Loucy (cell line): ENCODE results near the gene THSD7A.

ENCODE experiments used
- H2AFZ ChIP-seq: fragments of 200-600 bp; sonication (generic); 2 replicates; pipeline ENCODE4 v1.6.0; 2016; ENCODE audit warnings: antibody characterized with exemption, mild to moderate bottlenecking, low read length, moderate library complexity
- H3F3A ChIP-seq: fragments of 200-600 bp; 2 replicates; pipeline ENCODE4 v1.6.0; 2016; ENCODE audit warnings: antibody characterized with exemption, low read depth, mild to moderate bottlenecking
- H3K27me3 ChIP-seq: fragments of 200-600 bp; sonication (generic); 2 replicates; pipeline ENCODE4 v1.6.1; 2014; ENCODE audit warnings: low read length, mild to moderate bottlenecking; ENCODE audit not compliant: insufficient read depth, poor library complexity, severe bottlenecking
- H3K36me3 ChIP-seq: fragments of 200-600 bp; sonication (generic); 2 replicates; pipeline ENCODE4 v1.6.1; 2016; ENCODE audit warnings: low read length; ENCODE audit not compliant: insufficient read depth
- H3K4me1 ChIP-seq: fragments of 200-600 bp; sonication (generic); 2 replicates; pipeline ENCODE4 v1.5.1; 2014; ENCODE audit warnings: low read length, mild to moderate bottlenecking; ENCODE audit not compliant: insufficient read depth, poor library complexity, severe bottlenecking
- H3K4me2 ChIP-seq: fragments of 200-600 bp; sonication (generic); 2 replicates; pipeline ENCODE4 v1.6.0; 2014; ENCODE audit warnings: antibody characterized with exemption, low read length, low read depth, mild to moderate bottlenecking; ENCODE audit not compliant: poor library complexity, severe bottlenecking
- H3K4me3 ChIP-seq: fragments of 200-600 bp; sonication (generic); 2 replicates; pipeline ENCODE4 v1.5.1; 2014; ENCODE audit warnings: low read length, mild to moderate bottlenecking, mixed read lengths; ENCODE audit not compliant: poor library complexity, severe bottlenecking
- H3K79me2 ChIP-seq: fragments of 200-600 bp; sonication (generic); 2 replicates; pipeline ENCODE4 v1.6.1; 2014; ENCODE audit warnings: low read length; ENCODE audit not compliant: insufficient read depth
- H3K9ac ChIP-seq: fragments of 200-600 bp; sonication (generic); 2 replicates; pipeline ENCODE4 v1.6.0; 2014; ENCODE audit warnings: mild to moderate bottlenecking, low read depth, low read length, moderate library complexity; ENCODE audit not compliant: poor library complexity, severe bottlenecking
- H3K9me2 ChIP-seq: fragments of 200-600 bp; sonication (generic); replicated peaks from 2 replicates; pipeline ENCODE4 v1.6.1; 2016; ENCODE audit warnings: low read depth, low read length, mixed read lengths
- H3K9me3 ChIP-seq: fragments of 200-600 bp; sonication (generic); 2 replicates; pipeline ENCODE4 v1.6.1; 2014; ENCODE audit warnings: mild to moderate bottlenecking, antibody characterized with exemption, low read length, low read depth; ENCODE audit not compliant: insufficient read depth
- H4K20me1 ChIP-seq: fragments of 200-600 bp; sonication (generic); 2 replicates; pipeline ENCODE4 v1.6.0; 2014; ENCODE audit warnings: antibody characterized with exemption, low read length, mild to moderate bottlenecking; ENCODE audit not compliant: insufficient read depth, poor library complexity, severe bottlenecking
- CTCF ChIP-seq: fragments of 200-600 bp; sonication (generic); conservative IDR thresholded peaks from 2 replicates; pipeline ENCODE4 v1.5.1; 2014; ENCODE audit warnings: mild to moderate bottlenecking, antibody characterized with exemption, low read length
- EZH2phosphoT487 ChIP-seq: fragments of 200-600 bp; IDR thresholded peaks from 2 replicates; pipeline ENCODE4 v1.6.1; 2018; ENCODE audit warnings: antibody characterized with exemption, mild to moderate bottlenecking, moderate library complexity, borderline replicate concordance

Gene THSD7A

DNA sequence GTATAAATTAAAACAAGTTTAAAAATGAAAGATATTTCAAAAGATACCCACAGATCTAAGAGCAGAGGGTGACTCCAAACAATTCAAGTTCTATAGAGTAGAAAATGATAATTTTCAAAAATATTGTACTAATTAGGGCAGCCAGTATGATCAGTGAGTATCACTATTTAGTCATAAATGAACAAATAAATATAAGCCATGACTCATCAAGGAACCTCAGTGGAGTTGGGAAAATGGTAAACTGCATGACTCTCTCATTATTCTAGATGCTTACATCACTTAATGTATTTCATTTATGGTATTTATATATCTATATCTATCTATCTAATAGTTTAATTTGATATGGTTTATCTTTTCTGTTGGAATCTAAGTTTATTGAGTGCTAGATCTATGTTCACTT lies 94.3 kb downstream of the THSD7A start:
- Histone ChIP-seq H3K4me3 (no peak overlapping the region), H3K9ac (no peak overlapping the region), H4K20me1 (no peaks in the 10 kb centered on the region), H3K36me3 (no peaks in the 10 kb centered on the region), H2AFZ (no peak overlapping the region), H3F3A (no peaks in the 10 kb centered on the region), H3K4me1 (no peaks in the 10 kb centered on the region), H3K27me3 (no peaks in the 10 kb centered on the region), H3K9me2 (no peaks in the 10 kb centered on the region), H3K79me2 (no peaks in the 10 kb centered on the region), H3K4me2 (no peak overlapping the region), H3K9me3 (no peaks in the 10 kb centered on the region)
- no peak for TF ChIP-seq EZH2phosphoT487
- no peak for TF ChIP-seq CTCF

GRCh38 chr7:11732207-11732606 lies 99.8 kb downstream of the THSD7A start:
- H3K9me2 ChIP-seq: no peaks in the 10 kb centered on the region
- H3K36me3 ChIP-seq: no peaks in the 10 kb centered on the region
- TF ChIP-seq EZH2phosphoT487 (no peak), CTCF (no peak)
- no peak overlapping the region for H2AFZ ChIP-seq
- H3K9ac ChIP-seq: no peak overlapping the region
- H3K27me3 ChIP-seq: no peaks in the 10 kb centered on the region
- no peaks in the 10 kb centered on the region for H3K9me3 ChIP-seq
- no peak overlapping the region for H3K4me3 ChIP-seq
- H3K79me2 ChIP-seq: no peaks in the 10 kb centered on the region
- no peaks in the 10 kb centered on the region for H3K4me1 ChIP-seq
- H4K20me1 ChIP-seq: no peaks in the 10 kb centered on the region
- H3K4me2 ChIP-seq: no peak overlapping the region
- H3F3A ChIP-seq: no peaks in the 10 kb centered on the region

GRCh38 chr7:11730725-11731124 lies 101.3 kb downstream of the THSD7A start:
- H3K79me2 ChIP-seq: no peaks in the 10 kb centered on the region
- H4K20me1 ChIP-seq: no peaks in the 10 kb centered on the region
- H3K9ac ChIP-seq: no peak overlapping the region
- no peak for TF ChIP-seq EZH2phosphoT487
- TF ChIP-seq CTCF: no peak
- no peak overlapping the region for H2AFZ ChIP-seq
- H3K4me1 ChIP-seq: no peaks in the 10 kb centered on the region
- H3K9me3 ChIP-seq: no peaks in the 10 kb centered on the region
- H3K36me3 ChIP-seq: no peaks in the 10 kb centered on the region
- no peak overlapping the region for H3K4me3 ChIP-seq
- no peaks in the 10 kb centered on the region for H3F3A ChIP-seq
- no peaks in the 10 kb centered on the region for H3K9me2 ChIP-seq
- H3K27me3 ChIP-seq: no peaks in the 10 kb centered on the region
- no peak overlapping the region for H3K4me2 ChIP-seq
